Measurements from ENCODE around the gene ANKRD29. TPM values are rescaled to one million over a fixed set of nuclear protein-coding genes. Genes with fewer than 3 reads are reported as not detected.

The ANKRD29 gene
- total and polyA plus RNA-seq, 2 of the 4 experiments (the other 2 are of a cell fraction) = 0.18 to 0.31 TPM

- H3K27me3 ChIP-seq (ENCODE audit: control insufficient read depth, insufficient read depth, low read length) = peaks cover 25% of the 10 kb centered on the region
- no peak overlapping the region for H2BK120ac ChIP-seq (ENCODE audit: low read depth, low read length)
- H3K18ac ChIP-seq (ENCODE audit: low read depth, low read length) = no peak overlapping the region
- no peak overlapping the region for H2AFZ ChIP-seq (replicated peaks; ENCODE audit: low read length, poor library complexity)
- no peak overlapping the region for H2BK15ac ChIP-seq (ENCODE audit: low read depth, low read length)
- H3K36me3 ChIP-seq (ENCODE audit: control insufficient read depth, insufficient read depth, low read length) = no peaks in the 10 kb centered on the region
- H4K91ac ChIP-seq (ENCODE audit: insufficient read depth, low read depth, low read length) = no peak overlapping the region
- H3K9me1 ChIP-seq (ENCODE audit: insufficient read depth, low read length) = no peaks in the 10 kb centered on the region
- no peak overlapping the region for H3K4ac ChIP-seq (ENCODE audit: low read depth, low read length)
- no CpG with 5 or more reads among the region's 2 CpGs for WGBS, 2 experiments (ENCODE audit: extremely low coverage in 2 of 2, insufficient read length in 1 of 2)
- no peak overlapping the region for H2BK20ac ChIP-seq (ENCODE audit: low read depth, low read length)
- BruUV-seq (replicated peaks) = no TSS peak
- no peaks in the 10 kb centered on the region for H4K20me1 ChIP-seq (ENCODE audit: insufficient read depth, low read length)
- H2BK5ac ChIP-seq (ENCODE audit: low read depth, low read length, poor library complexity, severe bottlenecking) = no peak overlapping the region
- no peak overlapping the region for H3K9ac ChIP-seq (ENCODE audit: low read depth, low read length)
- intact Hi-C loops (cut with micrococcal nuclease) (loop anchor here (5.0 kb wide), 2 partner anchors 204 to 416 kb away; no protein-coding TSS in a partner anchor), dilution Hi-C loops (cut with HindIII; ENCODE audit: low sequenced_read_pairs, unreplicated experiment) (no loop called here), in situ Hi-C loops (cut with MboI; ENCODE audit: low sequenced_read_pairs) (loop anchor here (5.0 kb wide), 2 partner anchors 74 to 184 kb away; no protein-coding TSS in a partner anchor)
- H4K8ac ChIP-seq (ENCODE audit: low read depth in 2 of 2, low read length in 2 of 2) = no peak overlapping the region
- ATAC-seq (ENCODE audit: low read depth) = no peak
- no peak overlapping the region for H3K14ac ChIP-seq (replicated peaks; ENCODE audit: low read depth, low read length)
- no peak overlapping the region for H3K4me3 ChIP-seq (ENCODE audit: insufficient read depth, low read depth, low read length)
- TF ChIP-seq CHD1 (IDR thresholded peaks at IDR 0.05; ENCODE audit: low read depth, low read length) = no peak
- no peak for TF ChIP-seq USF2 (IDR thresholded peaks at IDR 0.05; ENCODE audit: low read depth, low read length)
- no peak for TF ChIP-seq MAFK (IDR thresholded peaks at IDR 0.05; ENCODE audit: low read depth, low read length)
- no peak overlapping the region for H2AK9ac ChIP-seq (replicated peaks; ENCODE audit: low read depth, low read length, poor library complexity)
- no peak overlapping the region for H3K4me2 ChIP-seq (ENCODE audit: low read depth, low read length)
- H3K4me1 ChIP-seq (ENCODE audit: control insufficient read depth, insufficient read depth, low read length) = peaks cover 8% of the 10 kb centered on the region
- no peak overlapping the region for H3K27ac ChIP-seq (ENCODE audit: insufficient read depth, low read length)
- H4K5ac ChIP-seq (ENCODE audit: low read depth, low read length) = no peak overlapping the region
- H3K23ac ChIP-seq (ENCODE audit: low read depth, low read length) = no peak overlapping the region
- H3K79me1 ChIP-seq (ENCODE audit: low read depth in 1 of 2, low read length in 2 of 2) = no peaks in the 10 kb centered on the region
- H3K56ac ChIP-seq (ENCODE audit: extremely low read depth, insufficient read depth, low read length) = no peak overlapping the region
- ChIA-PET POLR2A (ENCODE audit: unreplicated experiment) (no interaction called here), CTCF (interaction anchor here (1.1 kb wide), 1 partner anchor 17 kb away, joined by 4 read pairs; no protein-coding TSS in a partner anchor)
- no peaks in the 10 kb centered on the region for H3K9me3 ChIP-seq (ENCODE audit: control insufficient read depth, insufficient read depth, low read length)
- DNase-seq = no peak
- H2AK5ac ChIP-seq (ENCODE audit: low read depth, low read length) = no peak overlapping the region
Observed at GRCh38 chr18:23701017-23701416, 38.3 kb upstream of the ANKRD29 start.

Measured in IMR-90 (cell line).